Activated T-helper 2 cell treated with anti-CD3 and anti-CD28 coated beads, Interferon-gamma antibody, Interleukin-2, Interleukin-4, amounts not matched to agents 10 μg/mL and 5 μg/mL and 100 μg/mL, durations not matched to agents 14 hours and 24 hours and 36 hours (primary cell): Measurements from ENCODE around the gene CDT1. TPM values are rescaled to one million over a fixed set of nuclear protein-coding genes. Genes with fewer than 3 reads are reported as not detected.

Experiments
- DNase-seq: peaks from one replicate; pipeline ENCODE4 v3.0.0; 2021; ENCODE audit warnings: low spot score
- H3K27ac Mint-ChIP-seq: one replicate; pipeline ENCODE4 v1.8.0; 2021; ENCODE audit warnings: mixed read lengths
- H3K27me3 Mint-ChIP-seq: one replicate; pipeline ENCODE4 v1.8.0; 2021; ENCODE audit warnings: low read depth, mixed read lengths
- H3K36me3 Mint-ChIP-seq: one replicate; pipeline ENCODE4 v1.8.0; 2021; ENCODE audit warnings: low read depth, mixed read lengths
- H3K4me1 Mint-ChIP-seq: one replicate; pipeline ENCODE4 v1.8.0; 2021; ENCODE audit warnings: low read depth, mixed read lengths
- H3K4me3 Mint-ChIP-seq: one replicate; pipeline ENCODE4 v1.8.0; 2021; ENCODE audit warnings: low read depth, mild to moderate bottlenecking, moderate library complexity, mixed read lengths
- H3K9me3 Mint-ChIP-seq: one replicate; pipeline ENCODE4 v1.8.0; 2021; ENCODE audit warnings: mixed read lengths
- intact Hi-C: fragments of 100-400 bp; cut with micrococcal nuclease; formaldehyde crosslinking; loops from one replicate; pipeline ENCODE4 v1.15.1; 2023
- total RNA-seq: library from RNA; stranded (reverse); gene quantifications from 2 replicates; pipeline ENCODE4 v1.2.3, GENCODE V29; 2022

Gene CDT1
- total RNA-seq, result 79.9 and 90.9 TPM in 2 replicates

DNA sequence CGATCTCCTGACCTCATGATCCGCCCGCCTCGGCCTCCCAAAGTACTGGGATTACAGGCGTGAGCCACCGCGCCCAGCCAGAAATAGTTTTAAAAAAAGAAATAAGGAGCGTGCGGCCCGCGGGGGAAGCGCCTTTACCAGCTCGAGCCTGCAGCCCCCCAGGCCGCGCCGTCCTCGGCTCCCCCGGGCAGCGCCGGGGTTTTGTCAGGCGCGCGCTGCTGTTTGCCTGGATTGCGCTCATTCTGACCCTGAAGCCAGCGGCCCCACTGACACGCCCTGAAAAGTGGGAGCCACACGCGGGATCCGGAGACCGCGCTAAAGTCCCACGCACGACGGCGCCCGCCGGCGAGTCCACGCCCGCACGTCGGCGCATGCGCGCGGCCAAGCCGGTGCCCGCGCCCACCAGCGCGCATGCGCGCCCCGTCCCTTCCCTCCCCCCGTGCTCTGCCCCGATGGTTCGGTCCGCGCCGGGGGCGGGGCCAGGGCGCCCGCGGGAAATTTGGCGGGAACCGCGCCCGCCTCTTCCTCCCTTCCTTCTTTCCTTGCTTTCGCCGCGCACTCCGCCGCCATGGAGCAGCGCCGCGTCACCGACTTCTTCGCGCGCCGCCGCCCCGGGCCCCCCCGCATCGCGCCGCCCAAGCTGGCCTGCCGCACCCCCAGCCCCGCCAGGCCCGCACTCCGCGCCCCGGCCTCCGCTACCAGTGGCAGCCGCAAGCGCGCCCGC is at the start of gene CDT1:
CDT1 (plus strand) TSS at position 526 of the 724 bp plus-strand sequence; CDS start at position 569, 43 bp downstream.
- Mint-ChIP-seq H3K9me3 (no peaks in the 10 kb centered on the region), H3K27ac (peak within 1 kb of the TSS; percentile 84), H3K27me3 (no peaks in the 10 kb centered on the region), H3K4me1 (peaks cover 18% of the 10 kb centered on the region), H3K4me3 (peak within 1 kb of the TSS; percentile 85), H3K36me3 (peaks cover 37% of the 10 kb centered on the region)
- peak; percentile 83 for DNase-seq
- intact Hi-C loops, result loop anchor here (1.0 to 5.0 kb wide), 2 partner anchors 8 to 101 kb away; partner anchors contain the start of gene APRT

GRCh38 chr16:88754109-88754911 is 49.3 kb upstream of the CDT1 start:
- DNase-seq, result no peak
- no peak overlapping the region for H3K4me3 Mint-ChIP-seq
- H3K27me3 Mint-ChIP-seq, result no peaks in the 10 kb centered on the region
- H3K4me1 Mint-ChIP-seq, result peaks cover 5% of the 10 kb centered on the region
- intact Hi-C loops, result no loop called here
- H3K36me3 Mint-ChIP-seq, result no peaks in the 10 kb centered on the region
- H3K27ac Mint-ChIP-seq, result no peak overlapping the region
- H3K9me3 Mint-ChIP-seq, result no peaks in the 10 kb centered on the region

DNA sequence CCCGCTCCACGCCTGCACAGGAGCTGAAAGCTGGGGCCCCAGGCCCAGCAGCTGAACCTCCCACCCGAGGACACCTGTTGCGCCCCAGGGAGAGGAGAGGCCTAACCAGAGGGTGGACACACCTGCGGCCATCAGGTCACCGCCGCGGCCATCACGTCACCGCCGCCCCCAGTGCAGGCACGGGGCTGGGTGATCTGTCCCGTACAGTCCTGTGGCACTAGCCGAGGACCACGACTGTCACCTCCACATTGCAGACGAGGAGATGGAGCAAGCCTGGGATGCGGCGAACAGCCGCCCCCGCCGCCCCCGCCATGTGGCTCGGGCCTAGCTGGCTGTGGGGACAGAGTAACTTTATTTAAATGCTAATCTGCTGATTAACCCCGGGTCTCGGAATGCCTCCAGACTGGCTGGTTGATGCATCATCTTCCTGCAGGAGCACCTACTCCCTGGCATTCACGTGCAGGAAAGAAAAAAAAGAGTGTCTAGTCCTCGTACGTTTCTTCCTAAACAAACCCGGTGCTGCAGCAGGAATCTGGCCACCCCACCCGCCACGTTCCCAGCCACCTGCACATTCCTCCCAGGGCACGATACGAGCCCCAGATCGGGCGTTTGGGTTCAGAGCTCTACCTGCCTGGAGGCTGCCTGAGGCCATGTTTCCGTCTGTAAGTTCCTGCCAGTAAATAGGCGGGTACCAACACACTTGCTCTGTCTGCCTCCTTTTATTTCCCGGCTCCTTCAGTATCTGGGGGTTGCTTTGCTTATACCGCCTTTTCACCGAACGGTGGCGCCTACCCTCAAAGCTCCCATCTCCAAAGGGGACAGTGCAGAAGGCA is 48.5 kb upstream of the CDT1 start:
- H3K4me1 Mint-ChIP-seq, result peaks cover 8% of the 10 kb centered on the region
- no peak overlapping the region for H3K4me3 Mint-ChIP-seq
- intact Hi-C loops, result no loop called here
- no peak overlapping the region for H3K27ac Mint-ChIP-seq
- H3K9me3 Mint-ChIP-seq, result no peaks in the 10 kb centered on the region
- H3K36me3 Mint-ChIP-seq, result no peaks in the 10 kb centered on the region
- no peak for DNase-seq
- H3K27me3 Mint-ChIP-seq, result no peaks in the 10 kb centered on the region

DNA sequence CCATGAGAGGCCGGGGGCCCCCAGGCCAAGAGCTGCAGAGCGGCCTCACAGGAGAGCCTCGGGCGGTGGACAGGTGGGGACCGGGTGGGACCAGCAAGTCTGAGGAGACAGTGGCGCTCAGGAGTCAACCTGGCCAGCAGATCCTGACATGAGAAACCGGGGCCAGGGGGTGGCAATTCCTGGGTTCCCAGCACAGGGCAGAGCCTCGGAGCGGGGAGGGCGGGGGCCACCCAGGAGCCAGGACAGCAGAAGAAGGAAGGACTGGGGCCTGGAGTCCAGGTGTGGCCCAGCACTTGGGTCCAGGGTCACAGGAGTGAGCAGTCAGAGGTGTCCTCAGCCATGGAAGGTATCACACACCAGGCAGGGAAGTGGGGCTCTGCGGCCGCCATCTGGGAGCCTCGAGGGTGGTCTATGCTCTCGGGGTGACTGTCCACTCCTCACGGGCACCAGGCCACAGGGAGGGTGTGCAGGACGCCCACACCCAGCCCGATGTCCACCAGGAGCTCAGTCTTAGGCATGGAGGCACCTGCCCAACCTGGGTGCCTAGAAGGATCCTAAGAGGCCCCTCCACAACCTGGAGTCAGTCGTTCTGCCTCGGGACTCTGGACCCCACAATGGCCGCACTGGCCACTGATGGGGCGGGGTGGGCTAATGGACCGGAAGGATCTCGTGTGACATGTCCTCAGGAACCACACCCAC is 47.7 kb upstream of the CDT1 start:
- H3K4me3 Mint-ChIP-seq, result no peak overlapping the region
- no peak for DNase-seq
- peaks cover 8% of the 10 kb centered on the region for H3K4me1 Mint-ChIP-seq
- intact Hi-C loops, result no loop called here
- H3K27me3 Mint-ChIP-seq, result no peaks in the 10 kb centered on the region
- no peaks in the 10 kb centered on the region for H3K9me3 Mint-ChIP-seq
- H3K36me3 Mint-ChIP-seq, result no peaks in the 10 kb centered on the region
- H3K27ac Mint-ChIP-seq, result no peak overlapping the region

GRCh38 chr16:88758227-88758943 is 45.2 kb upstream of the CDT1 start:
- H3K36me3 Mint-ChIP-seq, result peaks cover 3% of the 10 kb centered on the region
- no peak for DNase-seq
- H3K27ac Mint-ChIP-seq, result no peak overlapping the region
- H3K4me1 Mint-ChIP-seq, result peaks cover 8% of the 10 kb centered on the region
- H3K27me3 Mint-ChIP-seq, result no peaks in the 10 kb centered on the region
- intact Hi-C loops, result no loop called here
- H3K9me3 Mint-ChIP-seq, result no peaks in the 10 kb centered on the region
- no peak overlapping the region for H3K4me3 Mint-ChIP-seq

DNA sequence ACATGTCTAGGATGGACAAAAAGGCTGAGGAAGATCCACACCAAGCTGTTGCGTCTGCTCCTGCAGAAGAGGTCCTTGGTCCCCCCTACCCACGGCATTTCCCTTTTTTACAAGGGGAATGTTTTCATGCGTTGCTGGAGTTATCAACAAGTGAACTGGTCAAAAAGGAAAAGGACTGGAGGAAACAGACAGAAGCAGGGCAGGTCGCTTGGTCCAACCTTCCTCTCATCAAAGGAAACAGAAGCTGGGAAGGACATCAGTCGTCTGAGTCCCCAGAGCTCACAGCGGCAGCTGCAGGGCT is 44.7 kb upstream of the CDT1 start:
- H3K9me3 Mint-ChIP-seq, result no peaks in the 10 kb centered on the region
- intact Hi-C loops, result no loop called here
- H3K4me3 Mint-ChIP-seq, result no peak overlapping the region
- H3K27me3 Mint-ChIP-seq, result no peaks in the 10 kb centered on the region
- peaks cover 8% of the 10 kb centered on the region for H3K4me1 Mint-ChIP-seq
- no peak for DNase-seq
- no peak overlapping the region for H3K27ac Mint-ChIP-seq
- H3K36me3 Mint-ChIP-seq, result peaks cover 7% of the 10 kb centered on the region

- no peaks in the 10 kb centered on the region for H3K27me3 Mint-ChIP-seq
- H3K36me3 Mint-ChIP-seq, result peaks cover 7% of the 10 kb centered on the region
- DNase-seq, result no peak
- no peaks in the 10 kb centered on the region for H3K9me3 Mint-ChIP-seq
- intact Hi-C loops, result no loop called here
- peaks cover 8% of the 10 kb centered on the region for H3K4me1 Mint-ChIP-seq
- H3K27ac Mint-ChIP-seq, result peak overlapping the region; percentile 38
- no peak overlapping the region for H3K4me3 Mint-ChIP-seq
These were observed 44.2 kb upstream of the CDT1 start for GRCh38 chr16:88759245-88759975.

DNA sequence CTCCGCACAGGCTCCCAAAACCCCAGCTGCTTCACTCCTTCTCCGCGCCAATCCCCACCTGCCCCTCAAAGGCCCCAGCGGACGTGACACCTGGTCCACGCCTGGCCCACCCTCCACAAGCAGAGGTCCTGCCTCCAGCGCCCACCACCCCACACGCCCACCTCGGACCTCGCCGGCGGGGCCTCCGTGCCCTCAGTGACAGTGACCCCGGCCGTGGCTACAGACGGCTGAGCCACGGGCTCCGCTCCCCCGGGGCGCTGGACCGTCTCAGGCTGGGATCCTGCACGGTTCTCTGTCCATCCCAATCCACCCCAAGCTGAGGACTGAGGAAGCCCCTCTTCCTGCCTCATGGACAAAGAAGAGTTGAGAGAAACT is 43.6 kb upstream of the CDT1 start:
- DNase-seq, result no peak
- intact Hi-C loops, result no loop called here
- Mint-ChIP-seq H3K36me3 (peaks cover 7% of the 10 kb centered on the region), H3K27me3 (no peaks in the 10 kb centered on the region), H3K4me1 (peaks cover 8% of the 10 kb centered on the region), H3K27ac (no peak overlapping the region), H3K4me3 (no peak overlapping the region), H3K9me3 (no peaks in the 10 kb centered on the region)

- Mint-ChIP-seq H3K4me1 (peaks cover 6% of the 10 kb centered on the region), H3K36me3 (peaks cover 7% of the 10 kb centered on the region), H3K27ac (no peak overlapping the region), H3K27me3 (no peaks in the 10 kb centered on the region), H3K4me3 (no peak overlapping the region), H3K9me3 (no peaks in the 10 kb centered on the region)
- intact Hi-C loops, result no loop called here
- DNase-seq, result no peak
These were observed 43.0 kb upstream of the CDT1 start for GRCh38 chr16:88760424-88761142.

GRCh38 chr16:88761143-88761534 is 42.5 kb upstream of the CDT1 start:
- no peaks in the 10 kb centered on the region for H3K9me3 Mint-ChIP-seq
- DNase-seq, result no peak
- no peak overlapping the region for H3K27ac Mint-ChIP-seq
- peaks cover 9% of the 10 kb centered on the region for H3K4me1 Mint-ChIP-seq
- intact Hi-C loops, result no loop called here
- peaks cover 7% of the 10 kb centered on the region for H3K36me3 Mint-ChIP-seq
- H3K4me3 Mint-ChIP-seq, result no peak overlapping the region
- no peaks in the 10 kb centered on the region for H3K27me3 Mint-ChIP-seq

DNA sequence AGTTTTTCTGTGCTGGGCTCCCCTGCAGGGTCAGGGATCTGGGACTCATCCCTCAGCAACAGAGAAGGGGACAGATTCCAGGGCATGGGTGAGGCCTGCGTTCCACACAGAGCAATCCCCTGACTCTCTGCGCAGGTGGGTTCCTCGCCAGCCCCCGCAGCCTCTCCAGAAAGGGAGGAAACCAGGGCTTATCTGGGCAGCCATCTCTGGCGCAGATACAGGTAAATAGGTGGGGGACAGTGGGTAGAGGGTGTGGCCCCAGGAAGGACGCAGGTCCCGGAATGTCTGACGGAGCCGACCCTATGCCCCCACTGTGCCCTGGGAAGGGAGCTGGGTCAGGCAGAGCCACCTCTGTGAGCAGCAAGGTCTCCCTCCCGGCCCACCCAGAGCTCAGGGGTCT is 41.8 kb upstream of the CDT1 start:
- intact Hi-C loops, result no loop called here
- Mint-ChIP-seq H3K27ac (no peak overlapping the region), H3K27me3 (no peaks in the 10 kb centered on the region), H3K9me3 (no peaks in the 10 kb centered on the region), H3K4me1 (peaks cover 10% of the 10 kb centered on the region), H3K4me3 (no peak overlapping the region), H3K36me3 (peaks cover 7% of the 10 kb centered on the region)
- no peak for DNase-seq
